T-cell (primary cell): Measurements from ENCODE around the gene ACKR3. TPM values are rescaled to one million over a fixed set of nuclear protein-coding genes. Genes with fewer than 3 reads are reported as not detected.

Experiments
- ATAC-seq, 4 experiments: fragments of 200-7000 bp in 3 of 4; fragments of 150-1000 bp in 1 of 4; cut with Tn5 transposase; replicated peaks in 1 of 4; 1 replicate in 3 of 4; 2 replicates in 1 of 4; pipeline ENCODE4 v1.10.0; 2021; ENCODE audit warnings: moderate library complexity in 3 of 4, mild to moderate bottlenecking in 2 of 4, moderate number of reproducible peaks in 1 of 4
- CTCF ChIA-PET, 2 donors: fragments of 300-600 bp; sonication (Branson Sonifier 250); formaldehyde crosslinking; loops; one replicate each; lab custom pipeline; 2022; ENCODE audit warnings: antibody characterized with exemption in 2 of 2; lab: Charles Lee
- POLR2A ChIA-PET, 2 donors: fragments of 300-600 bp; sonication (Branson Sonifier 250); formaldehyde crosslinking; loops; one replicate each; lab custom pipeline; 2022; ENCODE audit warnings: antibody characterized with exemption in 2 of 2; lab: Charles Lee
- DNase-seq, 35 experiments: peaks; one replicate each; pipeline versions ENCODE4 v3.0.0 to v3.0.0-alpha.2; 2013 to 2023
- H3K27ac ChIP-seq: one replicate; pipeline ENCODE4 v1.5.1; 2013; ENCODE audit warnings: low read length
- H3K27me3 ChIP-seq, 2 experiments: replicated peaks in 1 of 2; 1 replicate in 1 of 2; 2 replicates in 1 of 2; pipeline versions ENCODE4 v1.6.1 to v1.7.0; 2013; ENCODE audit warnings: low read length in 1 of 2, mixed read lengths in 1 of 2; ENCODE audit not compliant: control insufficient read depth in 2 of 2, insufficient read depth in 2 of 2; ENCODE audit errors: extremely low read depth in 1 of 2
- H3K36me3 ChIP-seq, 2 donors: 1 replicate in 1 of 2; 2 replicates in 1 of 2; pipeline versions ENCODE4 v1.6.1 to v1.7.0; 2013; ENCODE audit warnings: low read length in 1 of 2; ENCODE audit not compliant: control insufficient read depth in 2 of 2, insufficient read depth in 1 of 2; ENCODE audit errors: extremely low read depth in 1 of 2
- H3K4me1 ChIP-seq, 2 experiments: 1 replicate in 1 of 2; 2 replicates in 1 of 2; pipeline versions ENCODE4 v1.6.1 to v1.7.0; 2013; ENCODE audit warnings: low read length in 2 of 2, mixed read lengths in 1 of 2; ENCODE audit not compliant: insufficient read depth in 2 of 2, control insufficient read depth in 1 of 2; ENCODE audit errors: extremely low read depth in 1 of 2
- H3K4me3 ChIP-seq, 2 donors: 1 replicate in 1 of 2; 2 replicates in 1 of 2; pipeline versions ENCODE4 v1.5.1 to v1.7.0; 2013; ENCODE audit warnings: mild to moderate bottlenecking in 2 of 2, low read length in 1 of 2, moderate library complexity in 1 of 2; ENCODE audit not compliant: control insufficient read depth in 1 of 2; ENCODE audit errors: extremely low read depth in 1 of 2
- H3K9me3 ChIP-seq: 2 replicates; pipeline ENCODE4 v1.7.0; 2013
- H3K27ac Mint-ChIP-seq, 2 donors: one replicate each; pipeline ENCODE4 v1.8.0; 2020 to 2021; ENCODE audit warnings: mild to moderate bottlenecking in 2 of 2, mixed read lengths in 2 of 2
- H3K27me3 Mint-ChIP-seq, 2 donors: one replicate each; pipeline ENCODE4 v1.8.0; 2021 to 2022; ENCODE audit warnings: mixed read lengths in 2 of 2
- H3K36me3 Mint-ChIP-seq: one replicate; pipeline ENCODE4 v1.8.0; 2021; ENCODE audit warnings: mixed read lengths
- H3K4me1 Mint-ChIP-seq, 3 donors: one replicate each; pipeline ENCODE4 v1.8.0; 2020 to 2022; ENCODE audit warnings: mixed read lengths in 3 of 3, mild to moderate bottlenecking in 1 of 3
- H3K4me3 Mint-ChIP-seq, 3 donors: one replicate each; pipeline ENCODE4 v1.8.0; 2020 to 2022; ENCODE audit warnings: mild to moderate bottlenecking in 3 of 3, mixed read lengths in 3 of 3, moderate library complexity in 3 of 3
- H3K9me3 Mint-ChIP-seq, 3 donors: one replicate each; pipeline ENCODE4 v1.8.0; 2020 to 2022; ENCODE audit warnings: mixed read lengths in 3 of 3
- WGBS: methylation state at CpG from one replicate; pipeline ENCODE4 v1.1.5; 2013; ENCODE audit warnings: missing lambda C conversion rate; ENCODE audit not compliant: insufficient coverage; 5-methylcytosine and 5-hydroxymethylcytosine counted together
- total RNA-seq, 35 experiments: library from RNA in 6 of 35; stranded (reverse) in 6 of 35; fragments of 120-200 nt in 1 of 35; gene quantifications; one replicate each; pipeline versions ENCODE4 v1.2.1 to v1.2.4 and lab custom pipeline; 2013 to 2026

The ACKR3 gene
- total RNA-seq, 5 donors from 2014 or later (not counting 1 experiment from before 2014, with no cell fraction given): 3.3 to 6.9 (median 4.5) TPM

DNA sequence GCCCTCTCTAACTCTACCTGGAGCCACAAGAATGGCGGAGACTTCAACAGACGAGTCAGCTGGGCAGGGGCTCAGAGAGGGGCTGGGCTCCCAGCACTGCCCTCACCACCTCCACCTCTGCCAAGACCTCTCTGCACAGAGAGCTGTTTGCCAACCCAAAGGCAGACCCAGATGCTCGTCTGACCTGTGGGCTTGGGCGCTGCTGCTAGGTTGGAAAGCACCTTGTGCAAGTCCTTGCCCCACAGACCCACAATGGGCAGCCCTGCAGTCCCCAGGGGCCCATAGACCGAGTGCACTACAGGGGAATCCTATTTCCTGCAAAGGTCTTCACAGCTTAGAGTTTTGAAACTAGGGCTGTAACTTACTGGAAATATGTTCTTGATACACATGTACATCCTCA, 13.3 kb downstream of the ACKR3 start:
- Histone ChIP-seq H3K27ac (no peak overlapping the region), H3K4me3 (no peak overlapping the region), H3K9me3 (no peaks in the 10 kb centered on the region), H3K4me1 (no peaks in the 10 kb centered on the region), H3K36me3 (peaks cover 27 to 38% of the 10 kb centered on the region in 2 donors), H3K27me3 (no peaks in the 10 kb centered on the region)
- H3K27ac Mint-ChIP-seq: no peak overlapping the region
- 84% methylated on average over 4 of the region's 5 CpGs for WGBS
- H3K36me3 Mint-ChIP-seq: peaks cover 32% of the 10 kb centered on the region
- peaks cover 0 to 4% (median 0%) of the 10 kb centered on the region in 3 donors for H3K9me3 Mint-ChIP-seq
- no peak for DNase-seq
- no peaks in the 10 kb centered on the region for H3K4me1 Mint-ChIP-seq
- no peak overlapping the region for H3K4me3 Mint-ChIP-seq
- ChIA-PET CTCF (interaction anchor here in 1 of 2 donors (0.6 to 0.7 kb wide), 2 partner anchors 234 to 616 kb away, joined by 3 read pairs; no protein-coding TSS in a partner anchor), POLR2A (no interaction called here)
- no peaks in the 10 kb centered on the region for H3K27me3 Mint-ChIP-seq
- no peak for ATAC-seq

DNA sequence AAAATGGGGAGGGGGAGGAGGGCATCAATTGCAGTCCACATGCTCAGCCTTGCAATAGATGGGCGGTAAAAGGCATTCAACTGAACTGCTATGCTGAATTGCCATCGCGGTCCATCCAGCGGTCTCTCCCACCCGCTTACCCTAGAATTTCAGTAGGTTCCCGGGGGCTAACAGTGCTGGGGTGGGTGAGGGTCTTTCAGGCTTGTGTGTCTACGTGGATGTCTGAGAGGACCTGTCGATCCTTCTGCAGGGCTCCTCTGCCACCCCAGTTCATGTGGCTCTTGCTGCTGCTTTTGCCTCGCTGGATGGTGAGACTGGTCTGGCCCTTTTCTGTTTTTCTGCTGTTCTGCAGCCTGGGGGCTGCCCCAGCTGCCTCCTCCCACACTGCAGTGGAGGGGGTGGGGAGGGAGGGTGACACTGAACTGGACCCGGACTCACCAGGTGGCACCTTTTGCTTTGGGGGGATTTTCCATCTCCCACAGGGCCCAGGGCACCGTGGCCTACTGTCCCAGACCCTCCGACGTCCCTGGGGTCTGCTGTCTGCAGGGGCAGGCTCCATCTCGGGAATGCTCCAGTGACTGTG, 14.1 kb downstream of the ACKR3 start:
- Mint-ChIP-seq H3K4me1 (no peaks in the 10 kb centered on the region), H3K36me3 (peaks cover 32% of the 10 kb centered on the region), H3K27ac (no peak overlapping the region), H3K27me3 (no peaks in the 10 kb centered on the region), H3K4me3 (no peak overlapping the region), H3K9me3 (peaks cover 0 to 4% (median 0%) of the 10 kb centered on the region in 3 donors)
- ATAC-seq (no peak), DNase-seq (no peak)
- Histone ChIP-seq H3K36me3 (peaks cover 21 to 35% of the 10 kb centered on the region in 2 donors), H3K4me1 (no peaks in the 10 kb centered on the region), H3K4me3 (no peak overlapping the region), H3K27me3 (no peaks in the 10 kb centered on the region), H3K9me3 (no peaks in the 10 kb centered on the region), H3K27ac (no peak overlapping the region)
- WGBS: 95% methylated on average over 7 of the region's 14 CpGs
- CTCF ChIA-PET: no interaction called here
- POLR2A ChIA-PET: no interaction called here

DNA sequence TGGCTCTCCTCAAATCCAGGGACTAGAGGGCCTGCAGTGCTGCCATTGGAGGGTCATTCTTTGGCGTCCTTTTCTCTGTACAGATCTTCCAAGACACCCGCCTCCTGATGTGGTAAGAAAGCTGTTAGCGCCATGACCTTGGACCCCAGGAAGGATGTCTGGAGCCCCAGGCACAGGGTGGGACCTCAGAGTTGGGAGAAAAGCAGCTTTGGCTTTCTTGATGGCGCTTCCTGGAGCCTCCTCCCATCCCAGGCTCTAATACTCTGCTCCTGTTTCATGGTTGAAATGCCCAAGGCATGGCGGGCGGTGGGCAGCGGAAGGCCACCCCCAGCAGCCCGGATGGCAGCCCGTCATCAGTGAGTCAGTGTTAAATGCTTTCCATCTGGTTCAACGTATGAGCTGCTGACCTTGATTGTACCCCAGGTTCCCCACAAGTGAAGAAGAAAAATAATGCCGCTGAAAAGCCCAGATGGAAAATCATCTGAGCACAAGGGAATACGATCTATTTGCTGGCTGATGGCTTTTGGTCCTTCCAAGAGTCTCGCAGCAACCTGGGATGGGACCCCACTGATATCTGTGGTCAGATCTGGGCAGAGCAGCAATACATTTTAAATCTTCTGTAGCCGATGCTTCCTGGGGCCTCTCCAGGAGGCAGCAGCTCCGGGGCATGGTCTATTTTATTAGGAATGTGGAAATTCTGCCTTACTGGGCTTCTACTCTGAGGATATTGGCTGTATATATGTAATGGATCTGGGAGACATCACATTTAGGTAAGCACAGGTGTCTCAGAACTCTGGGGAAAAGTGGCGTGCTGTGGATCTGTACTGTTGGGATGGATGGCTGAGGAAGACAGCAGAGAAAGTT, 15.1 kb downstream of the ACKR3 start:
- H3K4me1 Mint-ChIP-seq: no peaks in the 10 kb centered on the region
- H3K4me3 Mint-ChIP-seq: no peak overlapping the region
- WGBS: 96% methylated on average over 14 of the region's 16 CpGs

DNA sequence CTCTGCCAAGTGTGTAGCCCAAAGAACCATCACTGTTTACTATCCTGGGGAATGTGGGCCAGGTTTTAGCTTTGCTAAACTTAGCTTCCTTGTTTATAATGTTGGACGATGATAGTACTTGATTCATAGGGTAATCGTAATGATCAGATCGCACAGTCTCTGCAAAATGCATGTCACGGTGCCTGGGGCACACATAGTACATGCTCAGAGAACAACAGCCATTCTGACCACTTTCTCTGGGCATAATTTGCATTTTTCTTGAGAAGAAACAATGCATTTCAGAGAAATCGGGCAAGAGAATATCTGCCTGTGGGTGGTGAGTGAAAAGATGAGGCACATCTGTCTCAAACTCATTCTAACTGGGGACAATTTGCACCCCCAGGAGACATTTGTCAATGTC, 16.3 kb downstream of the ACKR3 start:
- no peaks in the 10 kb centered on the region for H3K4me1 Mint-ChIP-seq

More for the DNA sequence above, 15.1 kb downstream of the ACKR3 start:
- Mint-ChIP-seq H3K36me3 (peaks cover 29% of the 10 kb centered on the region), H3K27me3 (no peaks in the 10 kb centered on the region), H3K27ac (no peak overlapping the region), H3K9me3 (peaks cover 0 to 4% (median 0%) of the 10 kb centered on the region in 3 donors)
- no peak overlapping the region for H3K27ac ChIP-seq
- H3K27me3 ChIP-seq: no peaks in the 10 kb centered on the region
- POLR2A ChIA-PET: no interaction called here
- ATAC-seq: no peak
- H3K9me3 ChIP-seq: no peaks in the 10 kb centered on the region
- CTCF ChIA-PET: no interaction called here
- peaks cover 19 to 31% of the 10 kb centered on the region in 2 donors for H3K36me3 ChIP-seq
- no peaks in the 10 kb centered on the region for H3K4me1 ChIP-seq
- DNase-seq: no peak
- H3K4me3 ChIP-seq: no peak overlapping the region

DNA sequence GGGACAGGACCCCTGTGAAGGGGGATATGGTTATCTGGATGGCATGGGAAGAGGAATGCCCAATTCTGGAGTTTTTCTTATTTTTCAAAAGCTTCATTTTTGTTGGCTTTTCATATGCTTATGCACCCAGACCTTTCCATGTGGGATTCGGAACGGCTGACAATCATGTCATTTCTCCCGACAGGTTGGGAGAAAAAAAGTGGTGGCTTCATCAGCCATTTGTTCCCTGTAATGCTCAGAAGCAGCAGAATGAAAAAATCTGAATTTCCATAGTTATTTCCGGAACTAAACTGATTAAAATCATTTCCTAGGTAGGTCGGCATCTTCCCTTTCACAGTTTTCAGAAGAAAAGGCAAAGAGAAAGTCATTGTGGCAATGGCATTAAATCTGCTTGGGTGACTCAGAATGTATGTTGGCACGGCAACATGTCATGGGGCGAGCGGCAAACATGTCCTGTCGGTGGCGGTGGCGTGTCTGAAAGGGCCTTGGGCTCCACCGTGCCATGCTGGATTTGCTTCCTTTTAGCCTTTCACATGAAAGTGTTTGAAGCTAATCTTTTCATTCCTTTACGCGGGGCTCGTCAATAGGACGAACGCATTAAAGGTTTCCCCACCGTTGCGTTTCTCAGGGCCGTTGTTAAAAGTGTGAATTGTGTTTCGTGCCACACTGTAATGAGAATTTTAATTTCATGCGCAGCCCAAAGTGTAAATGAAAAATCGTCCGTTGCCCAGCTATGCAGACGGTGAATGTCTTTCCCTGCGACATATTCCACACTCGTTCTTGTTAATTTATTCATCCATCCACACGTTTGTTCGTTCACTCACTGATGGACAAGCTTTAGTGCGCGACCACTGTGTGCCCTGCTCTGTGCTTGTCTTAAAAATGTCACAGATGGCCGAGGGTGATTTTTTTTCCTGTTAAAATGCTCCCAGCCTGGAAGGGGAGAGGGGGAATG, 18.5 kb downstream of the ACKR3 start:
- ATAC-seq: no peak
- H3K27me3 ChIP-seq: peaks cover 0 to under 1% of the 10 kb centered on the region in 2 experiments
- no peak overlapping the region for H3K27ac Mint-ChIP-seq
- H3K4me1 Mint-ChIP-seq: no peaks in the 10 kb centered on the region
- no peak for DNase-seq
- H3K4me3 Mint-ChIP-seq: no peak overlapping the region
- ChIA-PET POLR2A (interaction anchor here (0.5 to 0.6 kb wide), 2 partner anchors 21 to 317 kb away, joined by 4 to 9 read pairs; no protein-coding TSS in a partner anchor), CTCF (no interaction called here)
- H3K9me3 ChIP-seq: no peaks in the 10 kb centered on the region
- H3K36me3 Mint-ChIP-seq: peaks cover 6% of the 10 kb centered on the region
- no peak overlapping the region for H3K27ac ChIP-seq
- H3K36me3 ChIP-seq: peaks cover 2 to 8% of the 10 kb centered on the region in 2 donors
- H3K9me3 Mint-ChIP-seq: peaks cover 0 to 4% (median 0%) of the 10 kb centered on the region in 3 donors
- H3K27me3 Mint-ChIP-seq: no peaks in the 10 kb centered on the region
- no peak overlapping the region for H3K4me3 ChIP-seq
- 94% methylated on average over 26 of the region's 32 CpGs for WGBS
- no peaks in the 10 kb centered on the region for H3K4me1 ChIP-seq

More for the DNA sequence above, 16.3 kb downstream of the ACKR3 start:
- H3K27ac ChIP-seq: no peak overlapping the region
- no peaks in the 10 kb centered on the region for H3K4me1 ChIP-seq
- H3K27me3 ChIP-seq: no peaks in the 10 kb centered on the region
- DNase-seq (no peak), ATAC-seq (no peak)
- peaks cover 12 to 24% of the 10 kb centered on the region in 2 donors for H3K36me3 ChIP-seq
- ChIA-PET CTCF (no interaction called here), POLR2A (no interaction called here)
- Mint-ChIP-seq H3K4me3 (no peak overlapping the region), H3K27ac (no peak overlapping the region), H3K9me3 (peaks cover 0 to 4% (median 0%) of the 10 kb centered on the region in 3 donors), H3K27me3 (no peaks in the 10 kb centered on the region), H3K36me3 (peaks cover 22% of the 10 kb centered on the region)
- 100% methylated on average over 3 of the region's 5 CpGs for WGBS
- no peaks in the 10 kb centered on the region for H3K9me3 ChIP-seq
- H3K4me3 ChIP-seq: no peak overlapping the region
